HG03354 (cell line): ENCODE results near the gene HTR3A.

Experiments used
- ATAC-seq: cut with Tn5 transposase; IDR thresholded peaks from one replicate; pipeline ENCODE4 v1.9.1; 2021; ENCODE audit warnings: mild to moderate bottlenecking; ENCODE audit not compliant: unreplicated experiment, poor library complexity, severe bottlenecking

The HTR3A gene

DNA sequence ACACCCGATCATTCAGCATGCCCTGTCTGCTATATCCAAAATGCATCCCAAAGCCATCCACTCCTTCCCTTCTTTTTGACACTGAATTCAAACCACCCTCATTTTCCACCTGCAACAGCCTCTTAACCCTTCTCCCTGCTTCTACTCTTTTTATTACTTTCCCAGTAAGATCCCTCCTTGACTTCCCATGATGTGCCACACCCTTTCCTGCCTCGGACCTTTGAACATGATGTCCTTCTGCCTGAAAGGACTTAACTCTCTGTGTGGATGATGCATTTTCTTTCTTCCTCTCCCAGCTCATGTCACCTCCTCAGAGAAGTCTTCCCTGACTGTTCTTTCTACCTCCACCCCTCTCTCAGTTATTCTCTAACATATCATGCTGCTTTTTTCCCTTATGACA is 36.5 kb downstream of the HTR3A start:
- no peak for ATAC-seq

DNA sequence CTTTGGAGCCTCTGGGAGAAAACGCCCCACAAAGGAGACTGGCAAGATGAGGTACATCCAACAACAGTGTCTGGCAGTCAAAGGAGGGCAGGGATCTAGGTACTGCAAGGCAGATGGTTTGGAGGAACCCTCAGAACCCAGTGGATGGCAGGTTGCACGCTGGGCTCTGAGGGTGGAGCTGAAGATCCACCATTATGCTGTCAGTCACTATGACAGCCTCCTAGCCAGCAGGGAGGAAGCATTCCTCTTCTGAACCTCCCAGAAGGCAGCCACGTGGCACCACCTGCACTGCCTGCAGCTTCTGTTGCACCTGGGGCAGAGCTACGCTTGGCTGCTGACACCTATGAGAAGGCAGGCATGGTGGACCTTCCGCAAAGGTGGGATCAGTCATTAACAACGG is 40.2 kb downstream of the HTR3A start:
- no peak for ATAC-seq

DNA sequence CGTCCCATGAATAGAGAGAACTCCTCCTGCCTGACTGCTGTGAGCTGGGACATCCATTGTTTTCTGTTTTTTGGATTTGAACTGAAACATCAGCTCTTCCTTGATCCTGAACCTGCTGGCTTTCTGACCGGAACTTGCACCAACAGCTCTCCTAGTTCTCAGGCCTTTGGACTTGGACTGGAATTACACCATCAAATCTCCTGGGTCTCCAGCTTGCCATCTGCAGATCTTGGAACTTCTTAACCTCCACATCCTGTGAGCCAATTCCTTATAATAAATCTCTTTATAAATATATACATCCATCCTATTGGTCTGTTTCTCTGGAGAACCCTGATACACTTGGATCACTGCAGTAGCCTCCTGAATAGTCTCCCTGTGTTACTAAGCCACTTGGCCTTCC is 42.1 kb downstream of the HTR3A start:
- no peak for ATAC-seq

DNA sequence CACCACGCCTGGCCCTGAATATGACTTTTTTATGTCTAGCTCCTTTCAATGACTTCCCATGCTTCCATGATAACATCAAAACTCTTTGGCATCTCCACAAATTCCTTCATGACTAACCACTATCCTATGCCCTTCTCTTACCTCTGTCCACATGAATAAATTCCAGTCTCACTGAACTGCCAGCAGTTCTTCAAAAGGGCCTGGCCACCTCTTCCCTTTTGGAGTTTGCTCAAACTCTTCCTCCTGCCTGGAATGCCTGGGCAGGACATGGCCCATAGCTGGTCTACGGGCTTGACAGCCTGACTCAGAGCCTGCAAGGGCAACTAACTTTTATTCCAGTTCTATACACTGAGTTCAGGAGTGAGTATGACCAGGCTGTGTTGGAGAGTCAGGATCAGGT is 42.8 kb downstream of the HTR3A start:
- no peak for ATAC-seq

DNA sequence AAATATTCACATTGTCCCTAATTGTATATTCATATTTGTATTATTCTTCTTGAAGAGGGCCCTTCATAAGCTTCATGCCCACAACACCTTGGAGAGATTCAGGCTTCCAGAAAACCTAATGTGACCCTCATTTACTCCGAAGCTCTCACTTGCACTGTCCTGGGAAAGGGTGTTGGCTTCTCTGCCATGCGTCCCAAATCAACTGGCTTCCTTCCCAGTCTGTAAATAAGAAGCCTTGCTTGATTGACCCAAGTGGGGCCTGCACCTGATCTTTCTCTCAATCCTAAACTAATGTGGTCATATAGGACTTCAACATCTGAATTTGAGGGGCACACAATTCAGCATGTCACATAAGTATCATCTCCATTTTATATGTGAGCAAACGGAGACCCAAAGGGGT is 44.1 kb downstream of the HTR3A start:
- no peak for ATAC-seq

DNA sequence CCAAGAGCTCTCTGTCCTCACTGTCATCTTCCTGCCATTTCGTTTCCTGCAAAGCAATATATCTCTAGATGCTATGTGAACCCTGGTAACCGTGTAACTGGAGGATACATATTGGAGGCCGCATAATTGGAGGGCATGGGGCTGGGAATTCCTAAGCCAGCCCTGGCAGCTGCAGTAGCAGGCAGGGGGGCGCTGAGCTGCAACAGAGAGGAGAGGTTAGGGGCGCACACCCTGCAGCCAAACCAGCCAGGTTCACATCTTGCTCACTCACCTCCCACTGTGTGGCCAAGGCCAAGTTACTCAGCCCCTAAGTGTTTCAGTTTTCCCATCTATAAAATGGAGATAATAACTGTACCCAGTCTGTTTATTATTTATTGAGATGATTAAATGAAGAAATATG is 44.7 kb downstream of the HTR3A start:
- ATAC-seq, result no peak

DNA sequence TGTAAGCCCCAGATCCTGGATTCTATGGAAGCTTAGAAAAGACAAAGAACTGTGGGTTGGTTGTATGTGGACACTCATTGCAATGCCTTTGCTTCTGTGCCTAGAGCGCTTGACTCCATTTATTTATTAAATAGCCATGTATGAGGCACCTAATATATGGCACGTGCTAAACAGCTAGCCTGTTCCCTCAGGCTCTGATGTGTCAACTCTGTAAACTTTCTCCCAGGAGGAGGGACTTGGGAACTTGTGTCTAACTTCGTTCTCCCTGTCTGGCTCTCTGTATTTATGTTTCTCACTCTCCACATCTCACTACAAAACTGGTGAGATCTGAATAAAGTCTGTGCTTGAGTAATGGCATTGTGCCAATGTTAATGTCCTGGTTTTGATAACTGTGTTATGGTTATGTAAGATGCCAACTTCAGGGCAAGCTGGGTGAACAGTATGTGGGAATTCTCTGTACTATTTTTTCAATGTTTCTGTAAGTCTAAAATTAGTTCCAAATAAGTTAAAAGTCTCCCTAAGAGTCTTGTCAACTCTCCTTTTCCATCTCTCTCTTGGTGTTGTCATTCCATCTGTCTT is 50.5 kb downstream of the HTR3A start:
- no peak for ATAC-seq

DNA sequence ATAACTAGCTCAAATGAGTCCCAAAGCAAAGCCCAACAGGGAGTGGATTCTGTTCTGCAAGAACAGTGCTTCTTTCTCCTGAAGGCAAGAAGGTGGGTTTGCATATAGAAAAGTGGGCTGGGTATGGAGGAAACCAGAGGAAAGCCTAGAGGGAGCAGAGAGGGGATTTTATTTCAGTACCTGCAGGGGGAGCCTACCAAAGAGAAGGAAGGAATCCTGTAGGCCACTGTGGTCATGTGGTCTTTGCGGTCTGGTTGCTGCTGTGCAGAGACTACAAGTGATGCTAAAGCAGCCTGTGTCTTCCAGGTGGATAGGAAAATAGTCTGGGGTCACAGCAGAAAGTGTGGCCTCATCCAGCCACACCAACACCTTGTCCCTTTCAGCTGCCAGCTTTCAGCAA is 51.4 kb downstream of the HTR3A start:
- no peak for ATAC-seq

DNA sequence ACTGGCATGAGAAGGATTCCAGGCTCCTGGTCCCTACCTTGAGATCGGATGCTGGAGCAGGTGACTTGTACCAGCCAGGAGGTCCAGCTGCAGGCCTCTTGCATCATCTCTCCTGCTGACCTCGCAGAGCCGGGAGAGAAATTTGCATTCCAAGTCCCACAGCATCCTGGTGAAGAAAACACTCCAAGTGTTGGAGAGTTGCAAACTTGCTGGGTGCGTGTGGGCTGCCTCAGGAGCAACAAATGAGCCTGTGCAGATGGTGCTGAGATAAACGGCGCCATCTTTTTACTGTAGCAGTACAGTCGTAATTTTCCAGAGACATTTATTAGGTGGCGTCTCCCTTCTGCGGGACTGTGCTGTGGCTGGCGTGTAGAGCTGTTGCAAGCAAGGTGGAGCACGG is 52.5 kb downstream of the HTR3A start:
- no peak for ATAC-seq

DNA sequence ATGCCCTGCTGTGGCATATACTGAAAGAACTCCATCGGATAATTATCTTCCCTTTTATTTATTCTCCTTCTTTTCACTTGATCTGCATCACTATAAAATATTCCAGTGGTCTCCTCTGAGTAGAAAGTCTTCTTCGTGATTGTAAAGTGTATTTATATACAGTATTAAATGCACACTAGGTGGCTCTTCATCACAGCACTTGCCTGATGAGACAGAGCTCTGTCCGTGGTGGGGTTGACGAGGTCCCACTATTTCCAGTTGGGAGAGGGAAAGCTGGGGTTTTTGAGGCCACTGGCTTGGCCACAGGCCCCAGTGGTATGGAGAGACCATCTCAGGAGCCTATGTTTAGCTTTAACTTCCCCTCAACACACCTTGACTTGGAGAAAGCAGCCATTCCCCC is 53.0 kb downstream of the HTR3A start:
- ATAC-seq, result no peak

DNA sequence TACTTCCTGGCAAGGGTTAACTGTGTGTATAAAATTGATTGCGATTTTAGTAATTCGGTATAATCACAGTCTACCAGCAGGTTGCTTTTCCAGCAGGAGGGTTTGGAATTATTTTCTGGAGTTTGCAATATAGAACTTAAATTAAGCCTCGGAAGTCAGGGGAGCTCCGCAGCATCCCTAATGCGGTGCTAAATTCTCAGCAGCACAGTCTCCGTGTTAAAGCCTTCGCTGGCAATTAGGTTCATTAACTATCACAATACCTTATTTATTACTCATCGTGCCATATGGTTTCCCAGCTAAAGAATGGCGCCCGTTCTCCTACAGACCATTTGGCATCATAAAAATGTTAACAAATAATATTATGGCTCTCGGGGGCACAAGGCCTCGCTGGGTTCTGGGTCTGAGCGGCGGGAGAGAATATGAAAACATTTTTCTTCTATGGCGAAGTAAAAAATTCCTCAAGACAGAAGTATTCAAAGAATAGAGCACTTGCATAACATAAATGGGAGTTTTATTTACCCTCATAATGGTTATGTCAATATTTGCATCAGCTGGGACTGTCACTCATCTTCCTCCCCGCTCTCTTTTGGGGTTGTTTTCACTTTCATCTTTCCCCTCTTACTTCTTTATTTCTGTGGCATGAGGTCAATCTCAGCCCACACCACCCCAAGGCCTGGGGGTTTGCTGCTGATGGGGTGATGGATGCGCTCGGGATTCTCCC is 56.5 kb downstream of the HTR3A start:
- ATAC-seq, result no peak

DNA sequence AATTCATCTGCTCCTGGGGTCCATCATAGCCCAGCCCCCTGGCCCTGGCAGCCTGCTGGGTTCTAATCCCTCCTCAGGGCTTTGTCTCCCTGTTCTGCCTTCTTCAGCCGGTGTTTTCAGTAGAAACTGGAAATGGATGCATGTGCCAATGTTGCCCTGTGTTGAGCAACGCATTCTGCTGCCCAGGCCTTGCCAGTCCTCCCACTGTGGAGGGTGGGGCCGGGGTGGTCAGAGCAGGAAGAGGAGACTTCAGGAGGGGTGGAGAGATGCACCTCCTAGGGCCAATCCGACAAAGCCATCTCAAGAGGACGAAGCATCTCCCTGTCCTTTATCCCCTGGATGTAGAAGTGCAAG is 57.0 kb downstream of the HTR3A start:
- no peak for ATAC-seq

DNA sequence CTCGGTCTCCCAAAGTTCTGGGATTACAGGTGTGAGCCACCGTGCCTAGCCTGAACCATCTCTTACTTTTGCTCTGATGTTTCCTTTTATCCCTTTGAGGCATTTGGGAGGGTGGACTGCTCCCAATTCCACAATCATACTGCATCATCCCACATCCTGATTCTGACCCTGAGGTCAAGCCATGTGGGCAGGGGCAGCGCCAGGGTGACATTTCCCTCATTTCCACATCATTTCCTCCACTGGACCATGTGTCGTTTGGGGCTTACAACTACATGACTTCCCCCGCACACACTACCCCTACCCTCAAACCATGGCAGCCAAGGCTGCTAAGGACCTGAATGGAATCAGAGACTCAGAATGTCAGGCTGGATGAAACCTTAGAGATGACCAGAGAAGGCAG is 58.2 kb downstream of the HTR3A start:
- ATAC-seq, result no peak

DNA sequence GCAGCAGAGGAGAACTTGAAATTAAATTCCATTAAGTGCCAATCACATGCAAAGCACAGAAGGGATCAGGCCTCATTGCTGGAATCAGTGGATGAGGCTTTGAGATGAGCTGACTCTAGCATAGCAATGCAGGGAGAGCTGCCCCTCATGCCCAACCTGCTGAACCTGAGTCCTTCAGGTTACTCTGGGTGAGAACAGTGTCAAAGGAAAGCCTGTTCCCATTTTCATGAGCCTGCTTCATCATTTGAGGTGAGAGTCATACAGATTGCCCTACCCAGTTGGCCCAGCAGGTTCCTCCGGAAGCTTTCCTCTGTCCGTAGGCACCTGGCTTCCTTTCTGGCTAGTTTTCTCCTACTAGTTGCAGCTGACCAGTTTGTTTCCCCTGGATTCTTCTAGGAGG is 58.7 kb downstream of the HTR3A start:
- no peak for ATAC-seq

DNA sequence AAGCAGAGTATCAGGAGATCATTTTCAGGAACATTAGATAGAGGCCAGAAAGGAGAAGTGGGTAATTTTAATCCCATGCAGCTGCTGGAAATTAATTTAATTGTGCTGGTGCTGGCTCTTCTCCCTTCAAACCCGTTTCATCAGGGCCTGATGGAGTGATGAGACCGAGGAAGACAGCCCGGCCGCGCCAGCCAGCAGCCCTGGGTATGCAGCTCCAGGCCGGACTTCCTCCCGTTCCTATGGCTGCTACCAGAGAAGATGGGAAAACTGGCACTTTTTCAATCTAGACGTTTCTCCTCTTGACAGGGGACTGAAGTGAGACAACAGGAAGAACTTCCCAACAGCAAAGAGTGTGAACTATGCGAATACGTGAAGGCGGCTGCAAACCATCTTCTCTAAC is 60.0 kb downstream of the HTR3A start:
- ATAC-seq, result no peak

DNA sequence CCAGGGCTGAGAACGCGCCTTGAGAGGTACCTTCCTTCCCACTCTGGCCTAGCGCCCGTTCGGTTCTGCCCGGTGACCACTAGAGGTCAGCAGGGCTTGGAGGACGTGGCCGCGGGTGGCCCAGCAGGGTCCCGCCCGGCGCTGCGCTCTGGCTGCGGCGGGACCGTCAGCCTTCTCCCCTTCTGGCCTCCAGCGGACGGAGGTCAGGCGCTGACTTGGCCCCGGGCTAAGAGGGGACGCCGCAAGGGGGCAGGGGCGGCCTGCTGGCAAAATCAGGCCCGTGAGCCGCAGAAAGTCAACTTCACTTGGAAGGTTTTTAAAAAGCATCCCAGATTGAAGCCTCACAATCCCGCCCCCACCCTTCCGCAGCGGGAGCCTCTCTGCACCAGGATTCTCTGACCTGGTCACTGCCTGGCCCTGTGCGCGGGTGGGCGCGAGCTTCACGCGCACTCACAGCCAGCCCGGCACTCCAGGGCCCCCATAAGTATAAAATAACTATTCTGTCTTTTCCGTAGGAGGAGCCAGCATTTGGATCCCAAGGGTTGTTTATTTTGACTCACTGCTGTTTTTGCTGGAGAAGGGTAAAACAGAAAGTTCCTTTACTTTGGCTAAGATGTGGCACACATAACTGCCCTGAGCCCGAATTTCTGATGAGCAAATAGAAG is 61.4 kb downstream of the HTR3A start:
- ATAC-seq, result no peak

DNA sequence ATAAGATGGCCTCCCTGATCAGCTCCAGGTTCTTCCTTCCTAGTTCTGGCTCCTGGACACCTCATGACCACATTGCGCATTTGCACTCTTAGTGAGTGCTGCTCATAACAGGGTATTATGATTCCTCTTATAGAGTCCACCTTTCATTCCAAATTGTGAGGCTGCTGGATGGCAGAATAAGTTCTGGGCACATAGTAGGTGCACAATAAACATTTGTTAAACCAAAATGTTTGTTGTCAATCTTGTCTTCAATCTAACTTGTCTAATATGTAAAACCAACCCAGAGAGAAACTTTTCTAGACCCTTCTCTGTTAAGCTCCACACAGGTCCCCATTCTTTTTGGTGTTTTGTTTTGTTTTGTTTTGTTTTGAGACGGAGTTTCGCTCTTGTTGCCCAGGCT is 62.0 kb downstream of the HTR3A start:
- no peak for ATAC-seq

DNA sequence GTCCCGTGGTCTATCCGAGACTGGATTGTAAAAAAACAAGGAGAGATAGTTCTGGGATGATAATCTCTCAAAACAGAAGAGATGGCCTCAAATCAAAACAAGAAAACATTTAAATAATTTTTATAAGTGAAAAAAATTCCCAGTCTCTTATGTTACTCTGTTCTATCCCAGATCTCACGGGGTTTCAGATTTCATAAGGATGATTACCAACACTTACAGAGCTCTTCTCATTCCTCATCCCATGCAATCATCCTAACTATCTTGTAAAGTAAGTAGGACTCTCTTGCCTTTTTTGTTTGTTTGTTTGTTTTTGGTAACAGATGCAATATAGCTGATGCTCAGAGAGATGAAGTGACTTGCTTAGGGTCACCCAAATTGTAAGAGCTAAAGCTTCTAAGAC is 64.6 kb downstream of the HTR3A start:
- ATAC-seq, result no peak
